Measurements from ENCODE around the gene PDCD4. TPM values are rescaled to one million over a fixed set of nuclear protein-coding genes. Genes with fewer than 3 reads are reported as not detected.
A peak's percentile ranks its signal among the peaks of the same experiment; 100 is the strongest.

Gene PDCD4
- total RNA-seq, 6 donors from 2014 or later = 38.0 to 129 (median 57.1) TPM

DNA sequence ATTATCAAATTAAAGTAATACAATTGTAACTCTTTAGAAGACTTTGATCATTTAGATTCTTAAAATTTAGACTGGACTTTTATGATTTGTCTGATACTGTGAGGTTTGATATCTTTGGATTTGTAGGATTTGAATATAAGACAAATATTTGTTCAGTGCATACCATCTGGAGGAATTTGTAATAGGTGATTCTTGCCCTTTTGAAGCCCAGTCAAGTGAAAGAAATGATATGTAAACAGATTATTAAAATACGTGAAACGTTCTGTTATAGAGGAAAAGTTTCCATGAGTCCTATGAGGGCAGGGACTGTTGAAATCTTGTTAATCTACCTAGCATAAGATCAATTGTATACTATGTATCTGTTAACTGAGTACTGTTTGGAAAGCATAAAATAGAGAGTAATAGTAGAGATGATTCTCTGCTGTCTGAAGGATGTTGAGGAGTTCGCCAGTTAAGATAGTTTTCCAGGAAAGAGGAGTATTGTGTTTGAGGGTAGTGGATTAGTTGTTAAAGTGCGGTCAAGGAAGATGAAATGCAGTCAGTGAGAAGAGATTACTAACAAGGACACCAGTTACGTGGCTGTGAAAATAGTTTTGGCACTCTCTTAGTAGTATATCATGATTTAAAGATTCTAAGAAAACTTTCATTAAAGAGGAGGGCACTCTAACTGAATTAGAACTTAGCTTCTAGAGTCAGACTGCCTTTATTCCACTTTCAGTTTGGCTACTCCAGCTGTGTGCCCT lies 14.4 kb downstream of the PDCD4 start:
- WGBS, 2 donors = 58 to 67% methylated on average over 5 of the region's 5 CpGs
- Histone ChIP-seq H3K4me3 (no peak overlapping the region), H3K4me1 (peaks cover 0 to 3% (median 0%) of the 10 kb centered on the region in 4 donors), H3K9me3 (no peaks in the 10 kb centered on the region), H3K27me3 (no peaks in the 10 kb centered on the region), H3K36me3 (peaks cover 0 to 74% (median 5%) of the 10 kb centered on the region in 4 donors), H3K27ac (no peak overlapping the region)
- no peak for ATAC-seq (ENCODE audit: low FRiP score in 2 of 2)
- no peak for TF ChIP-seq POLR2A (IDR thresholded peaks at IDR 0.05)
- no peak for TF ChIP-seq POLR2AphosphoS5 (IDR thresholded peaks at IDR 0.05)
- no peak for TF ChIP-seq CTCF (IDR thresholded peaks at IDR 0.05)
- no peak for TF ChIP-seq EP300 (IDR thresholded peaks at IDR 0.05)
- DNase-seq = no peak

DNA sequence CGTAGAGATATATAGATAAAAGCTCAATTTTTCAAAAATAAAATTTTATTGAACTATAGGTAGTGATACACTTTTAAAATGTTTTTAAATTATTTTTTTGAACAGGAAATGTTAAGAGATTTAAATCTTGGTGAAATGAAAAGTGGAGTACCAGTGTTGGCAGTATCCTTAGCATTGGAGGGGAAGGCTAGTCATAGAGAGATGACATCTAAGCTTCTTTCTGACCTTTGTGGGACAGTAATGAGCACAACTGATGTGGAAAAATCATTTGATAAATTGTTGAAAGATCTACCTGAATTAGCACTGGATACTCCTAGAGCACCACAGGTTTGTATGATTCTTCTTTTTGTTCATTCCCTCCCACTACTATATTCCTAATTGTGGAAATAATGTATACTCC lies 15.8 kb downstream of the PDCD4 start:
- no peaks in the 10 kb centered on the region for H3K27me3 ChIP-seq
- TF ChIP-seq POLR2A (IDR thresholded peaks at IDR 0.05) (no peak), CTCF (IDR thresholded peaks at IDR 0.05) (no peak)
- DNase-seq (no peak), ATAC-seq (ENCODE audit: low FRiP score in 2 of 2) (no peak)
- H3K4me3 ChIP-seq = no peak overlapping the region
- H3K9me3 ChIP-seq = no peaks in the 10 kb centered on the region
- peaks cover 0 to 3% (median 0%) of the 10 kb centered on the region in 4 donors for H3K4me1 ChIP-seq
- H3K27ac ChIP-seq = no peak overlapping the region
- H3K36me3 ChIP-seq = peaks cover 0 to 70% (median 5%) of the 10 kb centered on the region in 4 donors
- 93 to 100% methylated on average over 1 of the region's 1 CpG for WGBS, 2 donors

DNA sequence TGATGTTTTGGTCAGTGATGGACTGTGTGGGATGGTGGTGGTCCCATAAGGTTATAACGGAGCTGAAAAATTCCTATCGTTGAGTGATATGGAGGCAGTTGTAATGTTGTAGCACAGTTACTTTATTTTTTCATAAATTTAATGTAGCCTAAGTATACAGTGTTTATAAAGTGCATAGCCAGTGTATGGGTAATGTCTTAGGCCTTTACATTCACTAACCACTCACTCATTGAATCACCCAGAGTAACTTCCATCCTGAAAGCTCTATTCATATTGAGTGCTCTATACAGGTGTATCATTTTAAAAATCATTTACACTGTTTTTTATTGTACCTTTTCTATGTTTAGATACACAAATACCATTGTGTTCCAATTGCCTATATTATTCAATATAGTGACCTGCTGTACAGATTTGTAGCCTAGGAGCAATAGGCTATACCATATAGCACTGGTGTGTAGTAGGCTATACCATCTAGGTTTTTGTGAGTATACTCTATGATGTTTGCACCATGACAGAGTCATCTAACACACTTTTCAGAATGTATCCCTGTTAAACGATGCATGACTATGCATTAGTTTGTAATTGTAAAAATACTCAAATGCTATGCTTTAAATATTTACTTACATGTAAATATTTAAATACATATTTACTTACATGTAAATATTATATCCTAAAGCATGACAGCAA lies 21.0 kb downstream of the PDCD4 start:
- Histone ChIP-seq H3K36me3 (peaks cover 0 to 57% (median 4%) of the 10 kb centered on the region in 4 donors), H3K9me3 (no peaks in the 10 kb centered on the region), H3K27me3 (no peaks in the 10 kb centered on the region), H3K4me3 (no peak overlapping the region), H3K4me1 (peaks cover 0 to 8% (median 3%) of the 10 kb centered on the region in 4 donors), H3K27ac (no peak overlapping the region)
- DNase-seq = no peak
- TF ChIP-seq EP300 (IDR thresholded peaks at IDR 0.05) (no peak), CTCF (IDR thresholded peaks at IDR 0.05) (no peak), POLR2AphosphoS5 (IDR thresholded peaks at IDR 0.05) (no peak), POLR2A (IDR thresholded peaks at IDR 0.05) (no peak)
- WGBS, 2 donors = 93 to 94% methylated on average over 3 of the region's 3 CpGs
- no peak for ATAC-seq (ENCODE audit: low FRiP score in 2 of 2)

- no peak for DNase-seq
- H3K4me1 ChIP-seq = peaks cover 0 to 8% (median 3%) of the 10 kb centered on the region in 4 donors
- WGBS, 2 donors = 27 to 30% methylated on average over 4 of the region's 4 CpGs
- no peak overlapping the region for H3K4me3 ChIP-seq
- TF ChIP-seq POLR2A (IDR thresholded peaks at IDR 0.05) = no peak
- peak; percentile 48 to 66 (median 58) for TF ChIP-seq CTCF (IDR thresholded peaks at IDR 0.05)
- ATAC-seq (ENCODE audit: low FRiP score in 2 of 2) = peak; percentile 66 to 85
- no peaks in the 10 kb centered on the region for H3K9me3 ChIP-seq
- H3K27ac ChIP-seq = no peak overlapping the region
- H3K27me3 ChIP-seq = no peaks in the 10 kb centered on the region
- peaks cover 0 to 59% (median 7%) of the 10 kb centered on the region in 4 donors for H3K36me3 ChIP-seq
These were observed 21.9 kb downstream of the PDCD4 start for GRCh38 chr10:110893559-110894179.

All from upper lobe of left lung (tissue), 6 donors.